Adrenal gland (tissue), 12 donors: ENCODE results near the gene CLASP1. TPM values are rescaled to one million over a fixed set of nuclear protein-coding genes. Genes with fewer than 3 reads are reported as not detected.
"Not testable (repeated sequence)": the region's sequence is repeated elsewhere in the genome, so short reads cannot be mapped to it uniquely, and the experiment has no call there.

ENCODE experiments used
- DNase-seq, 7 donors: peaks; one replicate each; pipeline ENCODE4 v3.0.0-alpha.2; 2019 to 2020
- H3K27ac ChIP-seq, 5 donors: fragments of 200-600 bp; sonication (generic) in 4 of 5; 1 replicate in 3 of 5; 2 replicates in 2 of 5; pipeline versions ENCODE4 v1.5.1 to v1.8.0; 2016 to 2020; ENCODE audit warnings: mild to moderate bottlenecking in 1 of 5
- H3K27me3 ChIP-seq: fragments of 200-600 bp; 2 replicates; pipeline ENCODE4 v1.8.0; 2021
- H3K36me3 ChIP-seq, 2 donors: fragments of 200-600 bp; replicated peaks in 1 of 2; 1 replicate in 1 of 2; 2 replicates in 1 of 2; pipeline versions ENCODE4 v1.5.1 to v1.8.0; 2018 to 2022
- H3K4me1 ChIP-seq, 2 donors: fragments of 200-600 bp; replicated peaks in 1 of 2; 1 replicate in 1 of 2; 2 replicates in 1 of 2; pipeline versions ENCODE4 v1.5.1 to v1.8.0; 2018 to 2021
- H3K4me3 ChIP-seq, 4 donors: fragments of 200-600 bp; sonication (generic) in 3 of 4; one replicate each; pipeline ENCODE4 v1.5.1; 2016 to 2018
- H3K9me3 ChIP-seq, 3 donors: fragments of 200-600 bp; sonication (generic) in 1 of 3; replicated peaks in 1 of 3; 1 replicate in 2 of 3; 2 replicates in 1 of 3; pipeline versions ENCODE4 v1.5.1 to v1.8.0; 2016 to 2021
- CTCF ChIP-seq, 6 experiments: fragments of 450-650 bp in 4 of 6; fragments of 200-600 bp in 2 of 6; sonication (generic) in 1 of 6; IDR thresholded peaks; 1 replicate in 5 of 6; 2 replicates in 1 of 6; pipeline versions ENCODE4 v1.5.1 to v1.8.0; 2016 to 2021; ENCODE audit warnings: antibody characterized with exemption in 6 of 6, mild to moderate bottlenecking in 2 of 6, moderate library complexity in 1 of 6
- POLR2A ChIP-seq, 2 donors: fragments of 450-650 bp; IDR thresholded peaks; one replicate each; pipeline ENCODE4 v1.6.1; 2017; ENCODE audit warnings: antibody characterized with exemption in 2 of 2, mild to moderate bottlenecking in 2 of 2, moderate library complexity in 1 of 2
- WGBS, 4 donors: extraction: QIAGEN DNeasy Blood & Tissue Kit in 2 of 4; methylation state at CpG; one replicate each; pipeline versions ENCODE4 v1.1.5 to v1.1.7; 2013 to 2017; 5-methylcytosine and 5-hydroxymethylcytosine counted together
- intact Hi-C, 2 donors: fragments of 100-400 bp; cut with DNase I; formaldehyde crosslinking; loops; one replicate each; pipeline versions ENCODE4 v1.14.1 to v1.15.0; 2022 to 2023
- polyA plus RNA-seq, 3 donors: library from polyadenylated mRNA; stranded (reverse); fragments of 200-250 nt in 2 of 3; fragments of 350-450 nt in 1 of 3; fragmentation: Illumina TruSeq in 1 of 3; extraction: RNeasy Lipid Tissue Mini Kit (QIAGEN cat#74804) in 1 of 3; gene quantifications; one replicate each; pipeline ENCODE4 v1.2.3, GENCODE V29; 2013 to 2014
- total RNA-seq, 9 donors: library from RNA; depleted of rRNA in 4 of 9; stranded (reverse); fragments of >200 nt in 4 of 9; fragments of 120-200 nt in 1 of 9; fragmentation: NEBNext Ultra II Directional in 1 of 9; extraction: Animal tissue kit (Norgen Biotek cat#: 25700) in 1 of 9; gene quantifications; one replicate each; pipeline versions ENCODE4 v1.1.0 to v1.2.4, GENCODE V29; 2013 to 2023
- donor health status: healthy with polysubstance abuse.
- donor health status: Bipolar disorder and iron deficiency.
- donor health status: DM: yes; HTN: yes; CAD: no.
- donor health status: DM: no; HTN: no; CAD: no.
- donor health status: DM: no; HTN: no; CAD: no.
- donor health status: DM: yes; HTN: yes; CAD: no.

Gene CLASP1
- total and polyA plus RNA-seq, 12 donors, result 14.9 to 66.1 (median 53.4) TPM

GRCh38 chr2:121446647-121447241 lies 202.5 kb downstream of the CLASP1 start:
- intact Hi-C loops, result no loop called here
- Histone ChIP-seq H3K36me3 (peaks cover 0 to 92% of the 10 kb centered on the region in 2 donors), H3K27me3 (no peaks in the 10 kb centered on the region), H3K27ac (no peak overlapping the region), H3K9me3 (no peaks in the 10 kb centered on the region), H3K4me3 (no peak overlapping the region), H3K4me1 (no peaks in the 10 kb centered on the region)
- DNase-seq, result no peak
- 92 to 95% (median 92%) methylated on average over 8 of the region's 8 CpGs for WGBS, 4 donors
- no peak for TF ChIP-seq CTCF (IDR thresholded peaks at IDR 0.05)
- no peak for TF ChIP-seq POLR2A (IDR thresholded peaks at IDR 0.05)

GRCh38 chr2:121442889-121443288 lies 206.4 kb downstream of the CLASP1 start:
- intact Hi-C loops, result no loop called here
- peaks cover 0 to 55% of the 10 kb centered on the region in 2 donors for H3K36me3 ChIP-seq
- H3K4me3 ChIP-seq, result no peak overlapping the region
- DNase-seq, result no peak
- 77 to 96% (median 95%) methylated on average over 3 of the region's 3 CpGs for WGBS, 4 donors
- H3K27ac ChIP-seq, result no peak overlapping the region
- TF ChIP-seq CTCF (IDR thresholded peaks at IDR 0.05) (no peak), POLR2A (IDR thresholded peaks at IDR 0.05) (no peak)
- no peaks in the 10 kb centered on the region for H3K27me3 ChIP-seq
- no peaks in the 10 kb centered on the region for H3K9me3 ChIP-seq
- H3K4me1 ChIP-seq, result peaks cover 0 to 4% of the 10 kb centered on the region in 2 donors

GRCh38 chr2:121438290-121438689 lies 211.0 kb downstream of the CLASP1 start:
- H3K4me1 ChIP-seq, intact Hi-C loops, H3K9me3 ChIP-seq, H3K4me3 ChIP-seq, DNase-seq, H3K27me3 ChIP-seq, H3K36me3 ChIP-seq, H3K27ac ChIP-seq: not testable (repeated sequence)
- 91 to 100% (median 100%) methylated on average over 1 of the region's 1 CpG for WGBS, 4 donors

GRCh38 chr2:121436918-121437317 lies 212.3 kb downstream of the CLASP1 start:
- Histone ChIP-seq H3K27me3 (no peaks in the 10 kb centered on the region), H3K9me3 (no peaks in the 10 kb centered on the region), H3K36me3 (no peaks in the 10 kb centered on the region), H3K4me1 (peaks cover 0 to 8% of the 10 kb centered on the region in 2 donors), H3K27ac (no peak overlapping the region), H3K4me3 (no peak overlapping the region)
- WGBS, 4 donors, result 97 to 100% (median 98%) methylated on average over 3 of the region's 3 CpGs
- intact Hi-C loops, result no loop called here
- TF ChIP-seq POLR2A (IDR thresholded peaks at IDR 0.05), result no peak
- no peak for TF ChIP-seq CTCF (IDR thresholded peaks at IDR 0.05)
- DNase-seq, result no peak

DNA sequence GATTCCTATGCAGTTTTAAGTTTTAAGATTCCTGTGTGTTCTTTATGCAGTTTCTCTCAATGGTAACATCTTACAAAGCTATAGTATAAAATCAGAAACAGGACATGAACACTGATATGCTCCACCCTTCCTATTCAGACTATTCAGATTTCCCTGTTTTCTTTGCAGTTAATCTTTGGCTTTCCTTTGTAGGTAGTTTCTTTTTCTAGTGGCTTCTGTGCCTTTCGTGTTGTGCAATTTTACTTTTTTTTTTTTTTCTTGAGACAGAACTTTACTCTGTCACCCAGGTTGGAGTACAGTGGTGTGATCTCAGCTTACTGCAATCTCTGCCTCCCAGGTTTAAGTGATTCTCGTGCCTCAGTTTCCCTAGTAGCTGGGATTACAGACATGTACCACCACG lies 213.5 kb downstream of the CLASP1 start:
- DNase-seq, result no peak
- no peaks in the 10 kb centered on the region for H3K27me3 ChIP-seq
- 85 to 96% (median 89%) methylated on average over 3 of the region's 3 CpGs for WGBS, 4 donors
- H3K4me3 ChIP-seq, result no peak overlapping the region
- peaks cover 0 to 10% of the 10 kb centered on the region in 2 donors for H3K4me1 ChIP-seq
- intact Hi-C loops, result no loop called here
- TF ChIP-seq POLR2A (IDR thresholded peaks at IDR 0.05) (no peak), CTCF (IDR thresholded peaks at IDR 0.05) (no peak)
- no peaks in the 10 kb centered on the region for H3K36me3 ChIP-seq
- H3K9me3 ChIP-seq, result no peaks in the 10 kb centered on the region
- H3K27ac ChIP-seq, result no peak overlapping the region
